GM18951 (cell line): Measurements from ENCODE around the gene PLXNA2.

Experiments
- POLR2A ChIP-seq: IDR thresholded peaks from 4 replicates; pipeline ENCODE4 v1.6.1; 2011; ENCODE audit warnings: mild to moderate bottlenecking; ENCODE audit not compliant: insufficient read length, insufficient read depth; ENCODE audit errors: extremely low read depth
- in situ Hi-C: fragments of 300-500 bp; cut with MboI; formaldehyde crosslinking; loops from one replicate; pipeline ENCODE4 v1.12.0; 2022; ENCODE audit warnings: low sequenced_read_pairs, mixed read lengths, inconsistent platforms; ENCODE audit not compliant: unreplicated experiment

PLXNA2 gene

DNA sequence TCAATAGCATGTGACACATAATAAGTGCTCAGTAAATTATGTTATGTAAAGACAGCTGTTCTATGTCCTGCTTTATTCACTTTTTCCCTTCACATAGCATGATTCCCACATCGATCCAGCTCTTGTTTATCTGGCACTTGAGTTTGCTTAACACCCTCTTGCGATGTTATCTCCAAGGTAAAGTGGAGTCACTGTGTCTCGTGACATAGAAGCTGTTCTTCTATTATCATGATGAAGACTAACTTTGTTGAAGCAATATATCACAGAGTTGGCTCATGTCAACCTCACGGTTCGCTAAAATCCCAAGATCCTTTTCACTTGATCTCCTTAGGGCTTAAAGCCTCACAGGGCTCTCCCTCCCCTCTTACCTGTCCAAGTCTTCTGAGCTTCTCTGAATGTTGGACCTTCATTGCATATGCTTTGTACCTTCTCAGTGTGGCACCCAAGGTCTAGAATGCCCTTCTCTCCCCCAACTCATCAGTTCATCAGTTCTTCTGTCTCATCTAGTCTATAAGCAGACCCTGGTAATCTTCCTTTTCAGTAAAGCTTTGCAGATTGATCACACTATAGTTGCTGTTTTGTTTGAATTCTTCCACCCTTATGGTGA is 38.0 kb downstream of the PLXNA2 start:
- in situ Hi-C loops, result no loop called here
- no peak for TF ChIP-seq POLR2A

DNA sequence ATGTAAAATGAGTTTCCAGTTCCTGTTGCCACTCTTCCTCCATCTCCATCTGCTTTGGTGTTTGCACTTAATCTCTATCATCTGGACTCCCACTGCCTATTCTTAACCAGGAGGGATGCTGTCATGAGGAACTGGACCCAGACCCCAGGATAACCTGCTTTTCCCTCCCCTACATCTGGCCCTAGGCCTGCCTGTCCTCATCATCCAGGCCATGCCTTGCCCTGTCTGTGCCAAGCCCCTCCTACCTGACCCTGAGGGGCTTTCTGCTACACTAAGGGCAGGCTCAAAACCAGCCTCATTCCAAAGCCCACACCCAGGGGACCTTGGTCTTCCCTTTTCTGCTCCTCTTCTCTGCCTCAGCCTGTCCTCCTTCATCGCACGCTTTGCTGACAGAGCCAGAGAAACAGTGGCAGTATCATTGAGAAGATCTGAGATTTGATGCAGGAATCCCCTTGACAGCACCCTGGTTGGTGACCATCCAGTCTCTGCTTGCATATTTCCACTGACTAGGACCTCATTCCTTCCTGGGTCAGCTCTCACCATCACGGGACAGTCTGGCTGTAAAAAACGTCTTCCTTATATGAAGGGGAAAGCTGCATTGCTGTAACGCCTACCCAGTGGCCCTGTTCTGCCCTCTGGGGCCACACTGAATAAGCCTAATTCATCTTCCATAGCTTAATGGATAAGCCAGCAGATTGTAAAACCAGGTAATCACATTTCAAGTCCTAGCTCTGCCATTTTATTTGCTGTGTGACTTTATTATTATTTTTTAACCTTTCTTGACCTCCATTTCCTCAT is 38.8 kb downstream of the PLXNA2 start:
- in situ Hi-C loops, result no loop called here

GRCh38 chr1:208204779-208205178 is 39.4 kb downstream of the PLXNA2 start:
- TF ChIP-seq POLR2A, result no peak
- in situ Hi-C loops, result no loop called here

More for the DNA sequence above, 38.8 kb downstream of the PLXNA2 start:
- no peak for TF ChIP-seq POLR2A

DNA sequence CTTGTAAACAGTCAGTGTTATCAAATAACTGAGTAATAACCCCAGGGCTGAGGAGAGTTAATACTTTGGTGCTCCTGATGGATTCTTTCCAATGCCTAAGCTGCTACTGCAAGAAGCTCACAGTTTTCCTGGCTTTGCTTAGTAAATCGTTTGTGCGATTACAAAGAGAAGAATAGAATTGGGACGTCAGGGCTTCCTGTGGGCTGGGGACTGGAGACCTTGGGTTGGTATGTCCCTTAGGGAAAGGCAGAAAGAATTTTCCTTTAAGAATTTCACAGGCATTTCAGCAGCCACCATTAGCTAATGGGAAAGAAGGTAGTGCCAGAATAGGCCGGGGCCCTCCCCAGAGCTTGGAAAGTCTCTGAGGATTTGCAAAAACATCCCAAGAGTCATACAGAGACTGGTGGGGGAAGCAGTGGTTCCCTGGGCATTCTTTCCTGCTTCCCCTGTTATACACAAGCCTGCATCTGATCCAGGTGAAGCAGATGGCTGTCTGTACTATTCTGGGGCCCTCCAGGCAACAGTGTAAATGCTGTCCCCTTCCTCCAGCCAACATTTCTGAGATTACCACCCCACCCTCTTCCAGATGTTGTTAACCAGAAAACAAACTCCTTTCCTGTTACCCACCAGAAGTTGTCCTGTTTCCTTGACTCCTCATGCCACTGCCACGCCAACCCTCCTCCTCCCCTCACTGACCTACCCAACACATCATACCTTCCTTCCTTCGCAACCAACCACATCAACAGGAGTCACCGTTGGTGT is 40.2 kb downstream of the PLXNA2 start:
- in situ Hi-C loops, result no loop called here
- TF ChIP-seq POLR2A, result no peak

DNA sequence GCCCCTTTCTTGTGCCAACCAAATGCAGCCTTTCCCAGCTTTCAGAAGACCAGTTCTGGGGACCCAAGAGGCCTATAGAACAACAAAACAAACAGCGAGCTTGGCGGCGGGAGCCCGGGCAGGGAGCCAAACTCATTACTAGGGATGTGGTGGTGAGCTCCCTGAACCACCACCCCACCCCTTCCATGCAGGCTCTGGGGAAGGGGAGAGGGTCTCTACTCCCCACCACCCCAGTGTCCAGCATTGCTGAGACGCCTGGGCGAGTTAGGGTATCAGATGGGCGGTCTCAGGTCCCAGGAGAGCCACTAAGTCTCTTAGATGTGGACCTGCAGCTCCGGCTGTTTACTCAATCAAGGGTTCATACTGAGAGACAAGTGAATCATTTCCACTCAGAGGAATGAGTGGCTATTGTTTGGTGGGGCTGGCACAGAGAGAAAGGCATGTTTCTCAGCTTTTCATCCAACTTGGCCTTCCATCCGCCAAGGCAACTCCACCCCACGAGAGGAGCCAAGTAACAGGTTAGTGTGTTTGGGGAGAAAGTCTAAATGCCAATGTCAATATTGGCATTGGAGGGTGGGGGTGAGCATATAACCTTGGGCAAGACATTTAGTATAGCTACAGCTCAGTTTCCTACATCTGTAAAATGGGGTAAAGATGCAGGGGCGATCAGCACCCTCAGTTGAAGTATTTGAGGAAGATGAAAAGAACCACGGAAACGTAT is 40.9 kb downstream of the PLXNA2 start:
- TF ChIP-seq POLR2A, result no peak
- in situ Hi-C loops, result no loop called here

GRCh38 chr1:208202333-208202995 is 41.7 kb downstream of the PLXNA2 start:
- TF ChIP-seq POLR2A, result no peak
- in situ Hi-C loops, result no loop called here

DNA sequence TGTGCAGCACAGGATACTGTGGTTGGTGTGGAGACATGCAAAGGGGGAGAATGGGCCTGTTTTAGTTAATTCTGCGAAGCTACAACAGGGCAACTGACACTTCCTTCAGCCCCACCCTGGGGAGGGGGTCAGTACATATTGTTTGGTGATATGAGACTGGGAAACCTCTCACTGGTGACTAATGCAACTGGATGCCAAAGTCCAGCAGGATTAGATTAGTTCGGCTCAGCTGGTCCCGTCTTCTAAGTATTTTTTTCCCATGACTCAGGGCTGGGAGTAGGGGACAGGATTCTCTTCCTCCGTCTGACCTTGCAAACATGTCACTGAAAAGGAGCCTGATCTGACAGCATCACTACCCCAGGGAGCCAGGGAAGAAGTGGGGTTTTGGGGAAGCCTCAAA is 43.0 kb downstream of the PLXNA2 start:
- in situ Hi-C loops, result no loop called here
- TF ChIP-seq POLR2A, result no peak

DNA sequence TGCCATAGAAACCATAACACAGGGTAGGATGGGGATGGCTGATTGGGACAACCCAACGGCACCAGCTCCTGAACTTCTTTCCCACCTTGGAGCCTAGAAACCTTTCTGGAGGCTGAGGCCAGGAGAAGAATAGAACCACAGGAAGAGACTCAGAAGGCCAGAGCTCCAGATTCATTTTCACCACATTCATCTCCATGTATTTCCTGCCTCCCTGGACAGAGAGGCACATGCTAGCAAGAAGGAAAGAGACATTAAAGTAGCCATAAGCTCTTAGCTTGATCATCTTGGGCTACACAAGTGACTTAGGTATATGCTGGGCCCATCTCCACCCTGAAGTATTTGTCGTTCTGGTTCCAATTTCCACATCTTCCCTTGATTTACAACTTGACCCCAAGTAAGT is 44.1 kb downstream of the PLXNA2 start:
- in situ Hi-C loops, result no loop called here
- no peak for TF ChIP-seq POLR2A

DNA sequence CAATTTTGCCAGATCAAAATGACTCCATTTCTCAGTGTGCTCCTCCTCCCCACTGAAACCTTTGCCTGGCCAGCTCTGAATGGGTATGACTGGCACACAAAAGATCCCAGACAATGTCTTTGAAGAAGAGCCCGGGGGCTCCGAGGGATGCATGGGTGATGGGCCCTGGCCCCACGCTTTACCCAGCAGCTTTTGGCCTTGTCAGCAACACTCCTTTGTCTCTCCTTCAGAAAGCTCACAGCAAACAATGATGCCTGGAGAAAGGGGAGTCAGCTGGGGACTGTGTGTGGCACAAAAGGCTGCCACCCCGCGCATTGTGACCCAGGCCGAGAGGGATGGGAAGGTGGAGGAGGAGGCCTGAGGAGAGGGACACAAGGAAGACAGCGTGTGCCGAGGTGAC is 45.9 kb downstream of the PLXNA2 start:
- no peak for TF ChIP-seq POLR2A
- in situ Hi-C loops, result no loop called here

DNA sequence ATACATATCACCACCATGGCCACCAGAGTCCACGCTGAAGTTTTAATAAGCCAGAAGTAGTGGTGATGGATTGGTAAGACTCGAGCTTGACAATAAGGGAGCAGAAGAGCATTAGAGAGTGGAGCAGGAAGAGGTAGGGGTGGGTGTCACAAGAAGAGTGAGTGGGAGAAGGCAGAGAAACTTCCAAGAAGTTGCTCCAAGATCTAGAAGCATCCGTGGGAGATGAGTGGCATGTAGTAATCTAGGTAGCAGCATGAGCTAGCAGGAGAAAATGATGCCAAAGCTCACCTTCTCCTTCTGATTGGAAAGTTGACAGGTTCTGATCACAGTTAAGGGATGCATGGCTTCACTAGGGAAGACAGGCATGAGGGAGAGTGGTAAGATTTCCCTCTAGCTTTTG is 49.2 kb downstream of the PLXNA2 start:
- in situ Hi-C loops, result no loop called here
- no peak for TF ChIP-seq POLR2A

DNA sequence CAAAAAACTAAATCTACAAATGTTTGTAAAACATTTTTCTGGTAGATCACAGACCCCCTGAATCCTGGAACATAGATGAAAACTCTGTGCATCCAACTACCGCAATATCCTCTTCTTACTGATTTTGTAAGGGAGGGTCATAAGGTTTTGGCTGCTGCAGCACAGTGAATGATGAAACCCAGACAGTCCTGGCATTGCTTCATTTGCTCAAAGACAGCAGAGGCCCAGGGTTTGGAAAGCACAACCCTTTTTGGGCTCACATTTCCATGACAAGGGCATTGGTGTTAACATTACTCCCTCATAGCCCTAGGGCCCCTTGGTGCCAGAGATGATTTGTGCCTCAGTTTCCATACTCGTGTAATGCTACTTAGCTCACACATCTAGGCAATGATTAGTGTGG is 51.2 kb downstream of the PLXNA2 start:
- TF ChIP-seq POLR2A, result no peak
- in situ Hi-C loops, result no loop called here

DNA sequence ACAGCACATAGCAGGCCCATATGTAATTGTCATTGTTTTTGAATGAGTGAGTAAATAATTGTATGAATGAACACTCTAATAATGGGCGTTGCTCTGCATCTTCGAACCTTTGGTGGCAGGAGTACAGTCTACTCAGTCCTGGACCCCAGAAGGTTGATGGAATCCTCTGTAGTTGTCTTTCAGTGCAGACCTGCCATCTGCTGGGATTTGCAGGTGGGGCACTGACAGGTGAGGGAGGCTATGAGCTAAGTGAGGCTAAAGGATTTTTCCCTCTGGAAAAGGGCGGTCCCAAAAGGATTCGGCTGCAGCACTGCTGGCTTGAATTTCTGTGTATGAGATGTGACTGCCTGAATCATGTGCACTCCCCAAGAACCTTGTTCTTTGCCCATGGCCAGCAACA is 53.4 kb downstream of the PLXNA2 start:
- in situ Hi-C loops, result no loop called here

More for the DNA sequence above, 53.4 kb downstream of the PLXNA2 start:
- TF ChIP-seq POLR2A, result no peak
